Stimulated activated CD4-positive, alpha-beta T cell treated with anti-CD3 and anti-CD28 coated beads, Interleukin-12 subunit alpha, Interleukin-12 subunit beta, amount 100 ng/mL, for 48 hours (primary cell): ENCODE measurements around the gene VCL.
"Not testable (repeated sequence)": the region's sequence is repeated elsewhere in the genome, so short reads cannot be mapped to it uniquely, and the experiment has no call there.

ENCODE experiments used
- DNase-seq, 3 donors: peaks; one replicate each; pipeline ENCODE4 v3.0.0-alpha.2; 2020; ENCODE audit warnings: low read depth in 2 of 3, low spot score in 1 of 3

The VCL gene

DNA sequence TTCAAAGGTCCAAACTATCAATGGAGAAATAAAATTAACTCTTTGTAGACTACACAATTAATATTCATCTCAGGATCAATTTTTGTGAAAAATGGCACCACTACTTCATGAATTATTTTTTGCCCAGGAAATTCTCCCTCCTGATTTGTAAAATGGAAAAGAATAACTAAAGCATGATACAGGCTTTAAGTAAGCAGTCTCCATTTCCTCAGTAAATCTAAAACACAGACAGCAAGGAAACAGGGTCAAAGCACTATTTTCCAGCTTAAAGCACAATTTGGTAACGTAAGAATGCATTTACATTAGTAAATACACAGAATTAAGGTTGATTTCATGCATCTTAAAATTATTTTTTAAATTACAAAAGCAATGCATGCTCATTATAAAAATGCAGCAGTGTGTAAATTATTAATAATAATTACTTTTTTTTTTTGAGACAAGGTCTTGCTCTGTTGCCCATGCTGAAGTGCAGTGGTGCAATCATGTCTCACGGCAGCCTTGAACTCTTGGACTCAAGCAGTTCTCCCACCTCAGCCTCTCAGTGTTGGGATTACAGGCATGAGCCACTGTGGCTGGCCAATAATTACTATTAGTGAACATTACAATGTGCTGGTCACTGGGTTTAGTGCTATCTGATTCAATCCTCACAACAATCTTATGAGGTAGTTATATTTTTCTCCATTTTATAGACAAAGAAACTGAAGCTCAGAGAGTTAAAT is 26.1 kb upstream of the VCL start:
- DNase-seq: no peak

DNA sequence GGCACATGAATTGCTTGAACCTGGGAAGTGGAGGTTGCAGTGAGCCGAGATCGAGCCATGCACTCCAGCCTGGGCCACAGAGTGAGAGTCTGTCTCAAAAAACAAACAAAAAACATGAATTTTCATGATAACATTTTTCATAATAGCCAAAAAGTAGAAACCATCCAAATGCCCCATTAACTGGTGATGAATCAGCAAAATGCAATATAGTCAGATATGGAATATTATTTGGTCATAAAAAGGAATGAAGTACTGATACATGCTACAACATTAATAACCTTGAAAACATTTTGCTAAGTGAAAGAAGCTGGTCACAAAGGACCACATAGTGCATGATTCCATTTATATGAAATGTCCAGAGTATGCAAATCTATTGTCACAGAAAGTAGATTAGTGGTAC is 24.5 kb upstream of the VCL start:
- no peak for DNase-seq

DNA sequence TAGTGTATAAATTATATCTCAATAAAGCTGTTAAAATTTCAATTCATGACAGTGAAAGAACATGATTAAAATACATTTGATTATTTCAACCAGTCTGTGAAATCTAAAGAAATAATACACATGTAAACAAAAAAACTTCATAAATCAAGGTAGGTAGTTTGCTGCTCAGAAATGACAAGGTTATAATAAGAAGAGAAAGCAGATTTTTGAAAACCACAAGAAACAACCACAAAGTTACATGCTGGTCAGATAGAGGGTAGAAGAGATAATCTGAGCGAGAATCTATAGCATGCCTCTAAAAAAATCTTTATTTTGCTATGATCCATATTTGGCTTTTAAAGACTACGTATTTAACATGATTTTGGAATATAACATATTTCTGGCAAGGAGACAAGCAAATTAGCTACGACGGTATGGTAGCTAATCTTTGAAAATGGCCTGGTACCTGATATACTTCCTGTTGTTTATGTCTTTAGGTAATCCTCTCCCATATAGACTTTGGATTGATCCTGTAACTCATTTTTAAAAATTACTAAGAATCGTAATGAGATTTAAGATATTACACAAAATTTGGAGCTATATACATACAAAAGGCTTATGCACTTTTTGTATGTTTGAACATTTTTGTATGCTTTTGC is 23.5 kb upstream of the VCL start:
- DNase-seq: no peak

DNA sequence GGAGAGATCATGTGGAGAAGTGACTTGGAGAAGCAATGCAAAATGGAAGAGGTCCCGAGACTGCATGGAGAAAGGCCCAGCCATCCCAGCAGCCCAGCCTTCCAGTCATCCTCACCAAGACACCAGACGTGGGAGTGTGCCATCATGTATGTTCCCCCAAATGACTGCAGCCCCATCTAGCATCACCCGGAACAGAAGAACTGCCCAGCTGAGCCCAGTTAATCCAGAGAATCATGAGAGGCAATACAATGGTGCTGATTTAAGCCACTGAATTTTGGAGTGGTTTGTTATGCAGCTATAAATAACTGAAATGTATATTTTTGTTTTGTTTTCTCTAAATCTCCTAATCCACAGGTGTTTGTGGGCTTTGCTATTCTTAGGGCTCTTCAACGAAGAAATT is 22.5 kb upstream of the VCL start:
- DNase-seq: no peak

DNA sequence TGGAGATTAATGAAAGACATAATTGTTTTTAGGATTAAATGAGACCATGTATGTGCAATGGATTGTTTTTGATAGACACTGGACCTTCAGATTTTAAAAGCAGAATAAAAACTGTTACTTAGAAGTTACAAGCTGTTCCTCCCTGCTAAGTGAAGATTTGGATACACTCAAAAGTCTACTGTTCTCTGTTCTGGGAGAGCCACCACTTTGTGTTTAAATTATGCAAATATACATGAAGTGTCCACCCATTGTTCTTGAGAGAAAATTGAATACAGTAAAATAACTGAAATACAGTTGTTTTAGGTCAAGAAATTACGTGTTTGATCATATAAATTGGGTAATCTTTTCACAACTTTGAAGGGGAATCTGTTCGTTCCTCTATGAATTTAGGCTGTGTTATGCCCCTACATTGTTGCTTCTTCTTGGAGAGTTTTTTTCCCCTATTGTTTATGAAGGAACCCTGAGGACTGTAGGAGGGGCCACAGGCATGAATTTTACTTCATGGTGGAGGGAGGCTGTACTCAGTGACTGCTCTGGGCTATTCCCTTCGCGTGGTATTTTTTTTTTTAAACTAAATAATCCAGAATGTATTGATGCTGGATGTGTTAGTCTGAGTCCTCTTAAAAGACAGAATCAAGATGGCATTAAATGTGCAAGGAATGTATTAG is 18.6 kb upstream of the VCL start:
- DNase-seq: no peak

DNA sequence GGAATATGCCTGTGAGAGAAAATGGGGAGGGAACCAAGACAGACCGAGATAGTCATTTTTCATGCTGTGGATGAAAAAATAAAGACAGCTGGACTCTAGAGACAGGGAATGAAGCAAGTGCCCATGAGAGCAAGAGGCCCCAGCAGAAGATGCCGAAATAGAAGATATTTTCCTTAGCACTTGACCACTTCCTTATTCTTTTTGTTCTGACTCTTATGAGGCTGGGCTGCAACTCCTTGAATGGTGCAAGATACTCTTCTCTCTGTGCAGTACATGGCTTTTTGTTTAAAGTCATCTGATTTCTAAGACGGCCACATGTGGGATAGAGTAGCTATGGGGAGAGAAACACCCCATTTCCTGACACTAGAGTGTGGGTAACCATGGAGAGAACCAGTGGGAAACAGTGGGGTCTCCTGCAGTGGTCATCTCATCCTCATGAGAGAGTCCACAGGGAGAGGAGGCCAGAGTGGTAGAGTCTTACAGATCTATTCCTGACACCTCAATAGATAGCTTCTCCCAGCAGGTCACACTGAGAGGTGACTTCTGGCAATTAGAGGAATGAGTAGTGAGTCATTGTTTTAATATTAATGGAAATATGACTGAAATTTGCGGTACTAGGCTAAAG is 18.0 kb upstream of the VCL start:
- DNase-seq: no peak

DNA sequence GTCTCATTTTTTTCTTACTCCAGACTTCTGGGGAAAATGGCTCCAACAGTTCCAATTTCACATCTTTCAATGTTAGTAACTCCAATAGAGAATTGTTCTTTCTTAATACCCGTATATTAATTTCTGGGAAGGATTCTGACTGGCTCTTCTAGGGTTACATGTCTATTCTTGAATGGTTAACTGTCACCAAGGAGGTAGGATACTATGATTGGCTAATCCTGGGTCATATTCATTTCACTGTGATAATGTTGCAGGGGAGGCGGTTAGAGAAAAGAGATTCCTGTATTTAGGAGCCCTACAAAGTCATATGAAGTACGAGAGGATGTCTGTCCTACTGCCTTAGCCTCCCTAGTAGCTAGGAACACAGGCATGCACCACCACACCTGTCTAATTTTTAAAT is 16.1 kb upstream of the VCL start:
- no peak for DNase-seq

DNA sequence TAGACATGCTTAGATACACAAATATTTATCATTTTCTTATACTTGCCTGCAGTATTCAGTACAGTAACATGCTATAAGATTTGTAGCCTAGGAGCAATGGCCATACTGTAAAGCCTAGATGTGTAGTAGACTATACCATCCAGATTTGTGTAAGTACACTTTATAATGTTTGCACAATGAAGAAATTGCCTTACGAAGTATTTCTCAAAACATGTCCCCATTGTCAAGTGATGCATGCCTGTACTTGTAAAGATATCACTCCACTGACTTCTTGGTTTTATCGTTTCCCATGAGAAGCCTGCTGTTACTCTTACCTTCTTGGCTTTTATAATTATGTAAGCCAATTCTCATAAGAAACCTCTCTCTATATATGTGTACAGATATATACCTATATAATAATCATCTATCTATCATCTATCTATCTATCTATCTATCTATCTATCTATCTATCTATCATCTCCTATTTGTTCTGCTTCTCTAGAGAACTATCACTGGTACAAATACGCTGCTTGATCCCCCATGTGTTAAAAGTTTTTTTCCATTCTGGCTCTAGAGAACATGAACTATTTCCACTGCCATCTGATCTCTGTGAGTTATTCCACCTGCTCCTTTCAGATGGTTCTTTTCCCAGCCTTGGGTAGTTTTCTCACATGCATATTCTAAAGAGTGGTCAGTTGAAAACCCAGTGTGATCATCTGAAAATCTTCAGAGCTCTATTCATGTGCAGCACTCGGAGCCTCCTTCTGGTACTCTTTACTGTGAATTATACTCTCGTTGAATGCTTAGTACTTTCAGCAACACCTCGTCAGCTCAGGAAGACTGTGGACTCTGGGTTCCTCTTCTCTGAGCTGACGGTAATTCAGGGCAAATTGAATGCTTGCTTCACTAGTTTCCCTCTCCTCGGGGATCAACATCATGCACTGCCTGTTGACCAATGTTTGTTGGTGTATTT is 14.5 kb upstream of the VCL start:
- DNase-seq: no peak

DNA sequence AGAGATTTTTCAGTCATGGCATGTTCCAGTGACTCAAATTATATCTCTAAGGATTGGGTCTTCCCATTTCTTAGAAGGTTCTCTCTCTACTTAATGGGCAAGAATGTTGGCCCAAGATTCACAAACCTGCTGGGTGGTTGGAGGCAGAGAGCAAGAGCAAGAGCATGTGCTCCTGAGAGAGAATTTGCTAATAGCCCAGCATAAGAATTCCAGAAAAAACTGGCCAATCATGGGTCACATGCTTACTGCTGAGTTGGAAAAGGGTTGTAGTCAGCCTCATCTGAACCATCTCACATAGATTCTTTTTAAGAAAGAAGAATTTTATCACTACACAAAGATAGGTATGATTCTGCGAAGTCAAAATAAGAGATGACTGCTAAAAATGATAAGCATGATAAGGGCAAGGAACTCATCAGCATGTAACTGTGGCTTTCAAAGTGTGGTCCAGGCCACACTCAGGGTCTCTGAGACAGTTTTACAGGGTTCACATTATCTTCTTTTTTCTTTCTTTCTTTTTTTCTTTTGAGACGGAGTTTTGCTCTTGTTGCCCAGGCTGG is 8.2 kb upstream of the VCL start:
- no peak for DNase-seq

DNA sequence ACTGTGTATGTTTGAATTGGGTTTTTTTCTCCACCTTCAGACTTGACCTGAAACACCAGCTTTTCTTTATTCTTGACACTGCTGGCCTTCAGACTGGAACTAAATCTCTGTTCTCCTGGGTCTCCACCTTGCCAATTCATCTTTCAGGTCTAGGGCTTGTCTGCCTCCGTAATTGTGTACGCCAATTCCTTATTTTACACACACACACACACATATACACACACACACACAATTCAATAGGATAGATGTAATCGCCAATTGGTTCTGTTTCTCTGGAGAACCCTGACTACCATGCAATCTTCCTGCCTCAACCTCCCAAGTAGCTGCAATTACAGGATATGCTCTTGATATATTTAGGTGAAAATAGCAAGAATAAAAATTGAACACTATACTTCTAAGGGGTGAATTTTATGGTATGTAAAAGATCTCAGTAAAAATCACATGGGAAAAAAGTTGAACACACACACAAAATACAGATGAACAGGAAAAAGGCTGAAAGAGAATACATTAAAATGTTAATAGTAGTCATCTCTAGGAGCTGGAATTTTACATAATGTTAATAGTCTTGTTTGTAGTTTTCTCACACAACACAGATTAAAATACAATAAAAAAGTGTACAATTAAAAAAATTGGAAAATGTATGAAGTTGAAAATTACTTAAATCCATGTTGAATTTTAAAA is 6.6 kb upstream of the VCL start:
- DNase-seq: no peak

DNA sequence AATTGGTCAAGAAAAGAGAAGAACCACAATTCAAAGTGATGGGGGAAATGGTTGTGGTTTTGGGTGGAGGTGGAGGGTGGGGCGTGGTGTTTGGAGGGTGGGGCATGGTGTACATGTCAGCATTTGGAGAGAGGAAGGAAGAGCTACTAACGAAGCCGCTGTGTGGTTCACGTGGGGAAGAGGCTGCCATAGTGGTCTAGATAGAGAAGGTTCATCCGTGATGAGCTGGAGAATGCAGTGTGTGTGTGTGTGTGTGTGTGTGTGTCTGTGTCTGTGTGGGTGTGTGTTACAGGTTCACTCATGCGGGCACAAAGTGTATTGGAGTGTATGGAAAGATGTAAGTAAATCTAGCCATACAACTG is 6.1 kb upstream of the VCL start:
- peak; percentile 44 to 61 (median 53) for DNase-seq

DNA sequence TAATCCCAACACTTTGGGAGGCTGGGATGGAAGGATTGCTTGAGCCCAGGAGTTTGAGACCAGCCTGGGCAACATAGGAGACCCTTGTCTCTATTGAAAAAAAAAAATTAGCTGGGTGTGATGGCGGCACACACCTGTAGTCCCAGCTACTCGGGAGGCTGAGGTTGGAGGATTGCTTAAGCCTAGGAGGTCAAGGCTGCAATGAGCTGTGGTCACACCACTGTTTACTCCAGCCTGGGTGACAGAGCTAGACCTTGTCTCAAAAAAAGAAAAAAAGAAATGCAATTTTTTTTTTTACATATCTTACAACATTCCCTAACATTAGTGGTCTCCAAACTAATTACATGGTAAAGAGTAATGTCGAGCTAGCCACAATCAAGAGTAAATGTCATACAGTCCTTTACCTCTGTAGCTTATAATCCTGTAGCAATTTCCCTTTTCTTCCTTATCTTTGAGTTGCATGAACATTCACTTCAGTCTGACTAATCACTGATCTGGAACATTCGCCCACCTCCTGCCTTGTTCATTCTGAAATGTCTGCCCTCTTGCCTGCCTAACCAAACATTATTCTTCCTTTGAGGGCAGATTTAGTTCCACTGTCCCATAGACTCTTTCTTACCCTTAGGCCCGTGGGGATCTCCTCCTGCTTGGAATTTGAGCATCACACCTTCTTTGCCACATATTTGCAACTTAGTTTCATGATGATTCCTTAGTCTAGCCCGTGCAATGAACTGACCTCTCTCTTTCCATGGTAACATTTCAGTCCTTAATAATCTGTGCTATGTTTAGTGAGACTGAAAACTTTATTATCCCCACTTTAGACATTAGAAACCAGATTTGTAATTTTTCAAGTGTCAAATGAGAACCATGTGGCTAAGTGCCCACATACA is 4.8 kb upstream of the VCL start:
- DNase-seq: peak in 1 of 3 donors; percentile 18

DNA sequence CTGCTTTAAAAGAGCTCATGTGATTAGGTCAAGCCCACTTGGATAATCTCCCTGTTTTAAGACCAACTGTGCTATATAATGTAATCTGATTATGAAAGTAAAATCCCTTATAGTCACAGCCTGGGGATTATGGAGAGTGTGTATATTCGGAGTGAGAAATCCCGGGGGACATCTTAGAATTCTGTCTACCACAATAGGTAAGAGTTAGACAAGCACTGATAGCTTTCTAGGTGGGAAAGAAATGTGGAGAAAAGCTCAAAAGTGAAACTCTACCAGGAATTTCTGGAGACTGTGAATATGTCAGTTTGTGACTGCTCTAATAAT is 2.9 kb upstream of the VCL start:
- DNase-seq: no peak

DNA sequence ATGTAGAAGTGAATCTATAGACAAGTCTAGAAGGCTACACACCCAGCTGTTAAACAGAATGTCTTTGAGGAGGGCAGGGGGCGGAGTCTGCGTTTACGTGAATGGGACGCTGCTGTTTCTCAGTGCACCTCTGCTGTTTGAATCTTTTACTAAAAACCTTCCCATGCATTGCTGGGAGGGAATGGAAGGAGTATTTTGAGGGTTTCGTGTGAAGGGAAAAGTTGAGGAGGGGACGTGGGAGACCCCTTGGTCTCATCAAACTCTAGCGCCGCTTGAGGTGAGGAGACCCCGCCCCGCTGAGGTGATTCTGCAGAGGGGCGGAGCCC is 492 bp upstream of the VCL start:
- no peak for DNase-seq

DNA sequence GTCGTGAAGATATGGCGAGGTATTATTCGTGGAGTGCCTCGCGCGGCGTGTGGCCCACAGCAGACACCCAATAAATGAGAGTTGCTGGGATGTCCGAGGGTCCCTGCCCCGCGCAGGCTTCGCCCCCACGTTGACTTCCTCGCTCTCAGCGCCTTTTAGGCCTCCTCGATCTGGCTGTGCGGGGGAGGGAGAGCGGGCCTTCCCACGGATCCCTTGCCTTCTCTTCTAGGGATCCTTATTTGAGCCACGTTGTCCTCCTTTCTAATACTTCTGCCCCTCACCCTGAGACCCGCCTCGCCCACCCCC is 660 bp downstream of the VCL start:
- peak in 1 of 3 donors; percentile 8 for DNase-seq

DNA sequence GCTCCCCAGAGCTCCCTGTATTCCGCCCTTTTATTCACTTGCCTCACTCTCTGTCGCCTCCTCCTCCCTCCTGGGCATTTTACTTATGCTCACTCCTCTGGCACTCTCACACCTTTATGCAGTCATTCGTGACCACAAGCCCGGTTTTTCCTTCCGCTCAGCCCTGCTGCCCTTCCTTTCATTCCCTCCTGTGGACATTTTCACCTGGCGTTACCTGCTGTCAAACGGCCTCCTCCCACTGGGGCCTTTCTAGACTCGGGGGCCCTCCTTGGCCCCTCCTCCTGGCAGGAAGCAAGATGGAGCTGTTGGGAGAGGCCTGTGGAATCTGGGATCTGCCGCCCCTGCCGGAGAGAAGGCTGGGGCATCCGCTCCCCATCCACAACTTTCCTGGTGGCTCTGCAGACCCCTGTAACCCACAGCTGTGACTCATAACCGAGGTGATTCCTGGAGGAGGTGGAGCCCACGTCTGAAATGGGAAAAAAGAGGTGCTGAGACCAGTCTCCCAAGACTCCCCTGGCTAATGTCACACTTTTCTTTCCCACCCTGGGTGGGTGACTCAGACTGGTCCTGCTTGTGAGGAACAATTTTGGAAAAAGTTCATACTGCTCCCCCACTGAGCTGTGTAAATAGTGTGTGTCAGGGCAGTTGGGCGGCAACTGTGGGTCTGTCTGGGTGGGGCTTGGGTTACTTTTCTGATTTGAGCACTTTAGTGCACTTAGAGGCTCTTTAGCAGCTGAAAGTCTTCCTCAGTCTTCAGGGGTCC is 1.2 kb downstream of the VCL start:
- DNase-seq: no peak

DNA sequence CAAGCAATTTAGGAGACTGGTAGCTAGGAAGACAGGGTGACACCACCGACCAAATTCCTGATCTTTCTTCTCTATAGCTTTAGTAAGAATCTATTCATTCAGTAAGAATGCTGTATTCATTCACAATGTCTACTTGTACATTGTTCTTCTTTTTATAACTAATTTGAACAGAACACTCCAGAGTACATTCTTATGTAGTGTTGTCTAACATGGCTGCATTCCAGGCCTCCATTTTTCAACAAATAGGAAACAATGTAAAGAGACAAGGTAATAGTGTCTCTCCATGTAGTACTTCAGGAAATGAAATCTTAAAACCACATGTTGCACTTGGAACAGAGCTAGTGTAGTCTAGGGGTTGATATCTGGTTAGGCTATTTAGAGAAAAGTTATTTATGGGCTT is 1.8 kb downstream of the VCL start:
- no peak for DNase-seq

DNA sequence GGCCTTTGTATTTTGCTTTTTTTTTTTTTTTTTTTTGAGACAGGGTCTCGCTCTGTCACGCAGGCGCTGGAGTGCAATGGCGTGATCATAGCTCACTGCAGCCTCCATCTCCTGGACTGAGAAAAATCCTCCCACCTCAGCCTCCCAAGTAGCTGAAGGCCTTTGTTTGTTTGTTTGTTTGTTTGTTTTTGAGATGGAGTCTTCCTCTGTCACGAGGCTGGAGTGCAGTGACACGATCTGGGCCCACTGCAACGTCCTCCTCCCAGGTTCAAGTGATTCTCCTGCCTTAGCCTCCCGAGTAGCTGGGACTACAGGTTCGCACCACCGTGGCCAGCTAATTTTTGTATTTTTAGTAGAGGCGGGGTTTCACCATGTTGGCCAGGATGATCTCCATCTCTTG is 2.3 kb downstream of the VCL start:
- not testable (repeated sequence) for DNase-seq
